GM18519 (cell line): Measurements from ENCODE around the gene ZNF683.
"Not testable (repeated sequence)": the region's sequence is repeated elsewhere in the genome, so short reads cannot be mapped to it uniquely, and the experiment has no call there.

Experiments used
- ATAC-seq: cut with Tn5 transposase; IDR thresholded peaks from one replicate; pipeline ENCODE4 v1.9.1; 2021; ENCODE audit warnings: mild to moderate bottlenecking, moderate library complexity; ENCODE audit not compliant: unreplicated experiment, low FRiP score

ZNF683 gene

GRCh38 chr1:26372611-26373010, at the start of gene ZNF683:
Gene ZNF683 (minus strand): TSS chr1:26372750. CDS start chr1:26368571, 4,179 bp downstream.
- ATAC-seq: not testable (repeated sequence)

GRCh38 chr1:26419494-26419893, 46.9 kb upstream of the ZNF683 start:
- ATAC-seq: no peak

GRCh38 chr1:26418865-26419349, 46.4 kb upstream of the ZNF683 start:
- no peak for ATAC-seq

- no peak for ATAC-seq
These were observed 44.7 kb upstream of the ZNF683 start for GRCh38 chr1:26417111-26417759.

- ATAC-seq: no peak
These were observed 40.5 kb upstream of the ZNF683 start for GRCh38 chr1:26413031-26413430.

GRCh38 chr1:26412180-26412840, 39.8 kb upstream of the ZNF683 start:
- ATAC-seq: no peak

- ATAC-seq: no peak
These were observed 39.1 kb upstream of the ZNF683 start for GRCh38 chr1:26411624-26412074.

GRCh38 chr1:26410706-26411623, 38.4 kb upstream of the ZNF683 start, which contains the start of gene LIN28A:
Gene LIN28A (plus strand): TSS chr1:26410817. CDS start chr1:26410892, 75 bp downstream.
- ATAC-seq: no peak

GRCh38 chr1:26409191-26409807, 36.7 kb upstream of the ZNF683 start:
- ATAC-seq: no peak

- no peak for ATAC-seq
These were observed 36.1 kb upstream of the ZNF683 start for GRCh38 chr1:26408604-26409003.

- ATAC-seq: no peak
These were observed 32.8 kb upstream of the ZNF683 start for GRCh38 chr1:26405281-26405915.

- ATAC-seq: no peak
These were observed 32.1 kb upstream of the ZNF683 start for GRCh38 chr1:26404641-26405040.

- ATAC-seq: no peak
These were observed 31.1 kb upstream of the ZNF683 start for GRCh38 chr1:26403656-26404055.

GRCh38 chr1:26401891-26402290, 29.3 kb upstream of the ZNF683 start:
- ATAC-seq: no peak

GRCh38 chr1:26399034-26399433, 26.5 kb upstream of the ZNF683 start:
- ATAC-seq: no peak

GRCh38 chr1:26395754-26396153, 23.2 kb upstream of the ZNF683 start:
- no peak for ATAC-seq

GRCh38 chr1:26391450-26391849, 18.9 kb upstream of the ZNF683 start:
- ATAC-seq: no peak

GRCh38 chr1:26389604-26390247, 17.2 kb upstream of the ZNF683 start:
- ATAC-seq: no peak

GRCh38 chr1:26388791-26389445, 16.4 kb upstream of the ZNF683 start:
- no peak for ATAC-seq
